AG04450 (cell line): ENCODE data around the gene USP49. TPM values are rescaled to one million over a fixed set of nuclear protein-coding genes. Genes with fewer than 3 reads are reported as not detected.

Experiments
- CTCF ChIA-PET: fragments of 300-600, 350-600 bp; formaldehyde crosslinking; extraction: SDS; loops from one replicate; lab custom pipeline; 2022; ENCODE audit warnings: antibody characterized with exemption, inconsistent platforms; lab: Charles Lee
- POLR2A ChIA-PET: fragments of 350-600 bp; formaldehyde crosslinking; extraction: SDS; loops from one replicate; lab custom pipeline; 2021; ENCODE audit warnings: antibody characterized with exemption, inconsistent platforms; lab: Yijun Ruan, JAX
- DNase-seq: peaks from one replicate; pipeline ENCODE4 v3.0.0-alpha.2; 2011; ENCODE audit warnings: low read depth, low spot score
- H3K27ac ChIP-seq: one replicate; pipeline ENCODE4 v1.5.1; 2012; ENCODE audit warnings: low read depth, low read length, control low read depth
- H3K27me3 ChIP-seq: one replicate; pipeline ENCODE4 v1.6.0; 2012; ENCODE audit warnings: low read length; ENCODE audit not compliant: control insufficient read depth, insufficient read depth
- H3K4me3 ChIP-seq: 2 replicates; pipeline ENCODE4 v1.5.1; 2011; ENCODE audit warnings: mild to moderate bottlenecking, low read depth, low read length, control low read depth
- H3K9me3 ChIP-seq: 2 replicates; pipeline ENCODE4 v1.5.1; 2012; ENCODE audit warnings: low read length; ENCODE audit not compliant: control insufficient read depth, insufficient read depth
- CTCF ChIP-seq: IDR thresholded peaks from 2 replicates; pipeline ENCODE4 v1.5.1; 2011; ENCODE audit warnings: low read depth, low read length, control low read depth, inconsistent platforms
- polyA plus RNA-seq: library from polyadenylated mRNA; depleted of rRNA; stranded (reverse); fragments of >200 nt; gene quantifications from 2 replicates; pipeline ENCODE4 v1.2.3, GENCODE V29; 2011

USP49 gene
- polyA plus RNA-seq, 1 experiment = 3.0 TPM

GRCh38 chr6:41909727-41910126 lies 14.6 kb upstream of the USP49 start:
- POLR2A ChIA-PET = no interaction called here
- TF ChIP-seq CTCF = no peak
- CTCF ChIA-PET = interaction anchor here (2.1 kb wide), 1 partner anchor 11 kb away, joined by 12 read pairs; the partner anchor contains the start of genes BYSL and MED20
- Histone ChIP-seq H3K9me3 (no peaks in the 10 kb centered on the region), H3K4me3 (no peak overlapping the region), H3K27me3 (no peaks in the 10 kb centered on the region), H3K27ac (no peak overlapping the region)
- no peak for DNase-seq

GRCh38 chr6:41901882-41902519 lies 6.8 kb upstream of the USP49 start:
- Histone ChIP-seq H3K27me3 (no peaks in the 10 kb centered on the region), H3K27ac (no peak overlapping the region), H3K9me3 (no peaks in the 10 kb centered on the region), H3K4me3 (no peak overlapping the region)
- ChIA-PET CTCF (interaction anchor here (0.9 to 4.0 kb wide), 4 partner anchors 19 to 142 kb away, joined by 3 to 20 read pairs (median 7); partner anchors contain the start of genes BYSL and MED20), POLR2A (no interaction called here)
- no peak for DNase-seq
- TF ChIP-seq CTCF = peak; percentile 30; the same call in 1 of the 2 replicates

- POLR2A ChIA-PET = no interaction called here
- CTCF ChIA-PET = interaction anchor here (2.8 kb wide), 1 partner anchor 20 kb away, joined by 11 read pairs; the partner anchor contains the start of genes BYSL and MED20
- Histone ChIP-seq H3K4me3 (no peak overlapping the region), H3K9me3 (no peaks in the 10 kb centered on the region), H3K27ac (no peak overlapping the region), H3K27me3 (no peaks in the 10 kb centered on the region)
- TF ChIP-seq CTCF = no peak
- no peak for DNase-seq
Observed at GRCh38 chr6:41900861-41901260, 5.7 kb upstream of the USP49 start.

GRCh38 chr6:41896281-41896680 lies 1.1 kb upstream of the USP49 start:
- POLR2A ChIA-PET = interaction anchor here (2.5 kb wide), 1 partner anchor 25 kb away, joined by 10 read pairs; the partner anchor contains the start of genes BYSL and MED20
- CTCF ChIA-PET = interaction anchor here (1.3 to 6.9 kb wide), 3 partner anchors 18 to 148 kb away, joined by 4 to 34 read pairs (median 9); partner anchors contain the start of genes BYSL and MED20
- peak overlapping the region; percentile 80 for H3K4me3 ChIP-seq
- H3K9me3 ChIP-seq = no peaks in the 10 kb centered on the region
- DNase-seq = no peak
- H3K27ac ChIP-seq = peak overlapping the region; percentile 92
- no peaks in the 10 kb centered on the region for H3K27me3 ChIP-seq
- TF ChIP-seq CTCF = no peak
